Measurements from ENCODE around the gene SPDYE5. TPM values are rescaled to one million over a fixed set of nuclear protein-coding genes. Genes with fewer than 3 reads are reported as not detected.
"Not testable (repeated sequence)": the region's sequence is repeated elsewhere in the genome, so short reads cannot be mapped to it uniquely, and the experiment has no call there.

Gene SPDYE5
- total and polyA plus RNA-seq, 2 of the 4 experiments (the other 2 are of a cell fraction): not detected

- peak within 1 kb of the TSS; percentile 65 for H3K4ac ChIP-seq (ENCODE audit: low read depth, low read length)
- H3K79me1 ChIP-seq (ENCODE audit: low read depth in 1 of 2, low read length in 2 of 2); intact Hi-C loops (cut with micrococcal nuclease); H3K27me3 ChIP-seq (ENCODE audit: control insufficient read depth, insufficient read depth, low read length); in situ Hi-C loops (cut with MboI; ENCODE audit: low sequenced_read_pairs); H3K36me3 ChIP-seq (ENCODE audit: control insufficient read depth, insufficient read depth, low read length); CTCF ChIA-PET; BruUV-seq (replicated peaks); H4K20me1 ChIP-seq (ENCODE audit: insufficient read depth, low read length); POLR2A ChIA-PET (ENCODE audit: unreplicated experiment); H2BK15ac ChIP-seq (ENCODE audit: low read depth, low read length); dilution Hi-C loops (cut with HindIII; ENCODE audit: low sequenced_read_pairs, unreplicated experiment); H3K18ac ChIP-seq (ENCODE audit: low read depth, low read length); H2AK9ac ChIP-seq (replicated peaks; ENCODE audit: low read depth, low read length, poor library complexity); H3K9me3 ChIP-seq (ENCODE audit: control insufficient read depth, insufficient read depth, low read length); H3K56ac ChIP-seq (ENCODE audit: extremely low read depth, insufficient read depth, low read length); H2BK20ac ChIP-seq (ENCODE audit: low read depth, low read length); H3K4me1 ChIP-seq (ENCODE audit: control insufficient read depth, insufficient read depth, low read length); H2BK120ac ChIP-seq (ENCODE audit: low read depth, low read length); H3K9me1 ChIP-seq (ENCODE audit: insufficient read depth, low read length): not testable (repeated sequence)
- H2AK5ac ChIP-seq (ENCODE audit: low read depth, low read length): peak within 1 kb of the TSS; percentile 78; the same call in 1 of the 2 replicates
- peak within 1 kb of the TSS; percentile 86 for H2AFZ ChIP-seq (replicated peaks; ENCODE audit: low read length, poor library complexity)
- H4K5ac ChIP-seq (ENCODE audit: low read depth, low read length): peak within 1 kb of the TSS; percentile 70
- H3K4me2 ChIP-seq (ENCODE audit: low read depth, low read length): peak within 1 kb of the TSS; percentile 98
- peak within 1 kb of the TSS; percentile 42 for H3K23ac ChIP-seq (ENCODE audit: low read depth, low read length)
- peak within 1 kb of the TSS; percentile 47 for H3K4me3 ChIP-seq (ENCODE audit: insufficient read depth, low read depth, low read length)
- peak within 1 kb of the TSS; percentile 61 for H3K27ac ChIP-seq (ENCODE audit: insufficient read depth, low read length)
- H3K9ac ChIP-seq (ENCODE audit: low read depth, low read length): peak within 1 kb of the TSS; percentile 95
- H4K91ac ChIP-seq (ENCODE audit: insufficient read depth, low read depth, low read length): peak within 1 kb of the TSS; percentile 56; the same call in 1 of the 2 replicates
- H2BK5ac ChIP-seq (ENCODE audit: low read depth, low read length, poor library complexity, severe bottlenecking): peak within 1 kb of the TSS; percentile 64
- 0% methylated on average over 25 of the region's 49 CpGs; no CpG with 5 or more reads in 1 of the 2 experiments for WGBS, 2 experiments (ENCODE audit: extremely low coverage in 2 of 2, insufficient read length in 1 of 2)
- TF ChIP-seq POLR2A (IDR thresholded peaks at IDR 0.05; ENCODE audit: low read depth, low read length): peak; percentile 70
- DNase-seq (peak; percentile 87), ATAC-seq (ENCODE audit: low read depth) (peak; percentile 100)
- peak within 1 kb of the TSS; percentile 85; the same call in 1 of the 2 replicates for H3K14ac ChIP-seq (replicated peaks; ENCODE audit: low read depth, low read length)
- peak within 1 kb of the TSS; percentile 70 to 76 for H4K8ac ChIP-seq (ENCODE audit: low read depth in 2 of 2, low read length in 2 of 2)
Measured at GRCh38 chr7:75485979-75486643, 6.0 kb upstream of the SPDYE5 start, which contains the start of gene POM121C. POM121C (minus strand) TSS chr7:75486299; CDS start chr7:75441496, 44,803 bp downstream.

- H3K4me1 ChIP-seq (ENCODE audit: control insufficient read depth, insufficient read depth, low read length); H4K20me1 ChIP-seq (ENCODE audit: insufficient read depth, low read length); H3K9ac ChIP-seq (ENCODE audit: low read depth, low read length); H3K9me3 ChIP-seq (ENCODE audit: control insufficient read depth, insufficient read depth, low read length); H3K27me3 ChIP-seq (ENCODE audit: control insufficient read depth, insufficient read depth, low read length); DNase-seq; CTCF ChIA-PET; H3K56ac ChIP-seq (ENCODE audit: extremely low read depth, insufficient read depth, low read length); H3K36me3 ChIP-seq (ENCODE audit: control insufficient read depth, insufficient read depth, low read length); H3K4me3 ChIP-seq (ENCODE audit: insufficient read depth, low read depth, low read length); H3K9me1 ChIP-seq (ENCODE audit: insufficient read depth, low read length); H3K18ac ChIP-seq (ENCODE audit: low read depth, low read length); H3K79me1 ChIP-seq (ENCODE audit: low read depth in 1 of 2, low read length in 2 of 2); H4K91ac ChIP-seq (ENCODE audit: insufficient read depth, low read depth, low read length); H4K5ac ChIP-seq (ENCODE audit: low read depth, low read length); H2BK15ac ChIP-seq (ENCODE audit: low read depth, low read length); H3K14ac ChIP-seq (replicated peaks; ENCODE audit: low read depth, low read length); intact Hi-C loops (cut with micrococcal nuclease); H2AK5ac ChIP-seq (ENCODE audit: low read depth, low read length); H2AK9ac ChIP-seq (replicated peaks; ENCODE audit: low read depth, low read length, poor library complexity); H4K8ac ChIP-seq (ENCODE audit: low read depth in 2 of 2, low read length in 2 of 2); H2AFZ ChIP-seq (replicated peaks; ENCODE audit: low read length, poor library complexity); H3K27ac ChIP-seq (ENCODE audit: insufficient read depth, low read length); POLR2A ChIA-PET (ENCODE audit: unreplicated experiment); ATAC-seq (ENCODE audit: low read depth); H3K23ac ChIP-seq (ENCODE audit: low read depth, low read length); BruUV-seq (replicated peaks); in situ Hi-C loops (cut with MboI; ENCODE audit: low sequenced_read_pairs); H2BK120ac ChIP-seq (ENCODE audit: low read depth, low read length); H2BK5ac ChIP-seq (ENCODE audit: low read depth, low read length, poor library complexity, severe bottlenecking); dilution Hi-C loops (cut with HindIII; ENCODE audit: low sequenced_read_pairs, unreplicated experiment); H3K4ac ChIP-seq (ENCODE audit: low read depth, low read length); H2BK20ac ChIP-seq (ENCODE audit: low read depth, low read length); H3K4me2 ChIP-seq (ENCODE audit: low read depth, low read length): not testable (repeated sequence)
- WGBS, 2 experiments (ENCODE audit: extremely low coverage in 2 of 2, insufficient read length in 1 of 2): no CpG with 5 or more reads among the region's 4 CpGs
Measured at GRCh38 chr7:75509033-75509432, 16.9 kb downstream of the SPDYE5 start.
